Thymus (tissue), 11 donors: ENCODE results near the gene C17orf100. TPM values are rescaled to one million over a fixed set of nuclear protein-coding genes. Genes with fewer than 3 reads are reported as not detected.
"Not testable (repeated sequence)": the region's sequence is repeated elsewhere in the genome, so short reads cannot be mapped to it uniquely, and the experiment has no call there.

Experiments
- DNase-seq, 9 donors: peaks; one replicate each; pipeline ENCODE4 v3.0.0-alpha.2; 2013; ENCODE audit warnings: low spot score in 9 of 9, low read depth in 6 of 9, missing footprints in 1 of 9
- H3K27ac ChIP-seq, 2 donors: one replicate each; pipeline ENCODE4 v1.5.1; 2013; ENCODE audit warnings: control low read depth in 1 of 2, low read depth in 1 of 2, low read length in 1 of 2, mild to moderate bottlenecking in 1 of 2, moderate library complexity in 1 of 2
- H3K27me3 ChIP-seq, 2 donors: one replicate each; pipeline ENCODE4 v1.5.1; 2013; ENCODE audit warnings: low read length in 1 of 2; ENCODE audit not compliant: control insufficient read depth in 2 of 2, insufficient read depth in 1 of 2
- H3K36me3 ChIP-seq, 2 donors: one replicate each; pipeline ENCODE4 v1.5.1; 2013; ENCODE audit warnings: low read length in 1 of 2, mild to moderate bottlenecking in 1 of 2, moderate library complexity in 1 of 2; ENCODE audit not compliant: control insufficient read depth in 2 of 2, insufficient read depth in 2 of 2
- H3K4me1 ChIP-seq, 2 donors: one replicate each; pipeline ENCODE4 v1.5.1; 2013; ENCODE audit warnings: low read length in 2 of 2; ENCODE audit not compliant: control insufficient read depth in 2 of 2, insufficient read depth in 2 of 2
- H3K4me3 ChIP-seq, 2 donors: one replicate each; pipeline ENCODE4 v1.5.1; 2013; ENCODE audit warnings: low read length in 2 of 2, control low read depth in 1 of 2, mild to moderate bottlenecking in 1 of 2
- H3K9me3 ChIP-seq, 2 donors: one replicate each; pipeline ENCODE4 v1.5.1; 2013; ENCODE audit warnings: low read length in 1 of 2, mild to moderate bottlenecking in 1 of 2; ENCODE audit not compliant: control insufficient read depth in 2 of 2, insufficient read depth in 1 of 2
- WGBS: extraction: QIAGEN DNeasy Blood & Tissue Kit; methylation state at CpG from one replicate; pipeline ENCODE4 v1.1.7; 2013; 5-methylcytosine and 5-hydroxymethylcytosine counted together
- polyA plus RNA-seq: library from polyadenylated mRNA; stranded (reverse); fragments of 200-250 nt; gene quantifications from one replicate; pipeline ENCODE4 v1.2.3, GENCODE V29; 2013
- total RNA-seq: library from RNA; stranded (reverse); fragments of 120-200 nt; gene quantifications from one replicate; pipeline ENCODE4 v1.2.4, GENCODE V29; 2013
- donor health status: healthy.

C17orf100 gene
- total and polyA plus RNA-seq, 2 donors, result 0.90 to 5.2 TPM

DNA sequence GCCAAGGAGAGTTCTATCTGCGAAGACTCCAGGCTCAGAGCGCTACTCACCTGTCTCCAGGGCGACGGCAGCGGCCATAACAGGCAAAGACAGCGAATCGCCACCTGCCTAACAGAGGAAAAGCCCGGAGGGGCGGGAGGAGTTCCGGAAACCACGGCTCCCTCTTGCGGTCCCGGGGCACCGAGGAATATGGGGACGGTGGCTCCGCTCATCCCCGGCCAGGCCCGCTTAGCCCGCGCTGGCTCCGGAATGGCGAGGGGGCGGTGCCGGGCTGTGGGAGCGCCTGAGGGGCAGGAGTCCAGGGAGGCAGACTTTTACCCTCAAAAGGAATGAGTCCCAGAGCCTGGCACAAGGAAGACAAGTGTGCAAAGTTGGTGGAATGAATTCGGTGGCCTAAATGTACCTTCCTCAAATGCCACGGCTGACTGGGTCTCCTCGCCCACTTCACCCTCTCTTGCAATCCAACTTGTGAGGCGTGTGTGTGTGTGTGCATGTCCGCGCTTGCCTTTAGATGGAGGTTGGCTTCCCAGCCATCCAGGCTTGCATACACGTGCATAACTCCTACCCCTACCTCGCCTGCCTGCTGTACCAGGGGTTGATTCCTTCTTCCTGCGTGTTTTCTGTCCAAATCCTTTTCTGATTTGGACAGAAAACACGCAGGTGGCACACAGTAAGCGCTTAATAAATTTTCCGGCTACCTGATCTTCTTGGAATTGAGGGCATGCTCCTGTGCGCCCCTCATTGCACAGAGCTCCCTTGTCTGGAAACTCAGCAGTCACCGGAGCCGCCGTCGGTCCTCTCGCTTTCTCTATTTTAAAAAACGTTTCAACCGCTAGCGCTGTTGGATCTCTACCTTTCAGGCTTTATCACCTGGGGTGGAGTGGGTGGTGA lies 3.5 kb downstream of the C17orf100 start:
- no peak for DNase-seq

GRCh38 chr17:6655732-6656361 lies 4.3 kb downstream of the C17orf100 start:
- 7% methylated on average over 28 of the region's 41 CpGs for WGBS
- not testable (repeated sequence) for H3K36me3 ChIP-seq, H3K4me3 ChIP-seq, H3K9me3 ChIP-seq, DNase-seq, H3K27ac ChIP-seq
- Histone ChIP-seq H3K27me3 (peaks cover 25 to 77% of the 10 kb centered on the region in 2 donors), H3K4me1 (peaks cover 15 to 31% of the 10 kb centered on the region in 2 donors)

More for the DNA sequence above, 3.5 kb downstream of the C17orf100 start:
- Histone ChIP-seq H3K4me3 (no peak overlapping the region), H3K27ac (peak overlapping the region in 1 of 2 donors; percentile 36), H3K4me1 (peaks cover 18 to 33% of the 10 kb centered on the region in 2 donors), H3K36me3 (no peaks in the 10 kb centered on the region), H3K9me3 (peaks cover 0 to 7% of the 10 kb centered on the region in 2 donors), H3K27me3 (peaks cover 25 to 70% of the 10 kb centered on the region in 2 donors)
- 48% methylated on average over 46 of the region's 46 CpGs for WGBS

DNA sequence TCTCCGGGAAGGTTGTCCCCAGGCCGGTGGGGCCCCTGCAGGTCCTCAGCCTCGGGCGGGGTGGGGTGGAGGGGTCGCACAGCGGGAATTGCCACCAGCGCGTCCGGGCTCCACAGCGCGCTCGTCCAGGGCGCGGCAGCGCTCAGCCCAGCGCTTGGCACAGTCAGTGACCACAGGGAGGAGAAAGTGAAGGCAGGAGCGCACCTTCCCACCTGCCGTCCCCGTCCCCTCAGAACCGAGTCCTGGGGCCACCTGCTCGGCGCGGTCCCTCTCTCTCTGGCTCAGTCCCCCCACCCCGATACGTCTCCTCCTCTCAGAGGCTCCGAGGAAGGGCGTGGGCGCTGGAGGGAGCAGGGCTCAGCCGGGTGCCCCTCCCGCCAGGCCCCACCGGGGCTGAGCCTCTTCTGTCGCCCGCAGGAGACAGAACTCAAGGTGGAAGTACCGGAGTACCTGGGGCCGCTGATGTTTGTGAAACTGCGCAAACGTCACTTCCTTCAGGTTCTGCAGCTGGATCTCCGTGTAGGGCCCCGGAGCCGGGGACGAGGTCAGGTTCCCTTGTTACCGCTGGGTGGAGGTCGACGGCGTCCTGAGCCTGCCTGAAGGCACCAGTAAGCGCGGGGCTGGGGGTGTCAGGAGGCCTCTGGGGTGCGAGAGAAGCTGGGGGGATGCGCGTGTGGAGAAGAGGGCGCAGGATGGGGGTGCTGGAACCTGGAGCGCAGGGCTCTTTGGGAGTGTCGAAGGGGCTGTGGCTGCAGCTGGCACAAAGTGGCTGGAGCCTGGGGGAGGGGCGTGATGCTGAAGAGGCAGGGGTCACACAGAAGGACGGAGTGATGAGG lies 5.5 kb downstream of the C17orf100 start:
- Histone ChIP-seq H3K4me3 (peak overlapping the region; percentile 30 to 45), H3K27me3 (peaks cover 25 to 80% of the 10 kb centered on the region in 2 donors), H3K4me1 (peaks cover 14 to 30% of the 10 kb centered on the region in 2 donors)
- H3K9me3 ChIP-seq, H3K27ac ChIP-seq, H3K36me3 ChIP-seq: not testable (repeated sequence)
- DNase-seq, result peak in 3 of 9 donors; percentile 32 to 61 (median 37)
- 5% methylated on average over 53 of the region's 55 CpGs for WGBS

DNA sequence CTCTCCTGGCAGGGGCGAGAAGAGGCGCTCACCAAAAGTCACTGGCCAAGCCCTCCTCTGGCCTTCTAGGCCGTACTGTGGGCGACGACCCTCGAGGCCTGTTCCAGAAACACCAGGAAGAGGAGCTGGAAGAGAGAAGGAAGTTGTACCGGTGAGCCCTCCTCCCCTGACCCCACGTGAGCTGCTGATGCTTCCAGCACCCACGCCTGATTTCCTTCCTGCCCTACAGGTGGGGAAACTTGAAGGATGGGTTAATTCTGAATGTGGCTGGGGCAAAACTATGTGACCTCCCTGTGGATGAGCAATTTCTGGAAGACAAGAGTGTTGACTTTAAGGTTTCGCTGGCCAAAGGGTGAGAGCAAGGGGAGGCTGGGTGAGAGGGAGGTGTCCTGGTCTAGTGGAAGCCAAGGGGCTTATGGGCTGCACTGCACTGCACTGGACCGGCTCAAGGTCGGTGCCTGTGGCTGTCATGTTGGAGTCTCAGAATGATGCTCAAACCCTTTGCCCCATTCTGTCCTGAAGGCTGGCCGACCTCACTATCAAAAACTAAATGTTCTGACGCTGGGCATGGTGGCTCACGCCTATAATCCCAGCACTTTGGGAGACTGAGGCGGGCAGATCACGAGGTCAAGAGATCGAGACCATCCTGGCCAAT lies 6.2 kb downstream of the C17orf100 start:
- 72% methylated on average over 18 of the region's 18 CpGs for WGBS
- H3K27ac ChIP-seq, result no peak overlapping the region
- peaks cover 18 to 77% of the 10 kb centered on the region in 2 donors for H3K27me3 ChIP-seq
- no peaks in the 10 kb centered on the region for H3K36me3 ChIP-seq
- peaks cover 9 to 26% of the 10 kb centered on the region in 2 donors for H3K4me1 ChIP-seq
- DNase-seq, result no peak
- no peaks in the 10 kb centered on the region for H3K9me3 ChIP-seq
- H3K4me3 ChIP-seq, result peak overlapping the region; percentile 30 to 45

GRCh38 chr17:6658411-6658810 lies 6.8 kb downstream of the C17orf100 start:
- not testable (repeated sequence) for H3K4me3 ChIP-seq, H3K36me3 ChIP-seq, DNase-seq, H3K9me3 ChIP-seq, H3K27ac ChIP-seq
- Histone ChIP-seq H3K27me3 (peaks cover 16 to 71% of the 10 kb centered on the region in 2 donors), H3K4me1 (peaks cover 9 to 26% of the 10 kb centered on the region in 2 donors)
- WGBS, result 98% methylated on average over 5 of the region's 5 CpGs

GRCh38 chr17:6660101-6660500 lies 8.5 kb downstream of the C17orf100 start:
- Histone ChIP-seq H3K4me3 (no peak overlapping the region), H3K27ac (no peak overlapping the region), H3K36me3 (no peaks in the 10 kb centered on the region), H3K9me3 (no peaks in the 10 kb centered on the region), H3K27me3 (peaks cover 4 to 55% of the 10 kb centered on the region in 2 donors), H3K4me1 (peaks cover 8 to 17% of the 10 kb centered on the region in 2 donors)
- DNase-seq, result no peak
- 87% methylated on average over 9 of the region's 9 CpGs for WGBS

- no peaks in the 10 kb centered on the region for H3K9me3 ChIP-seq
- H3K4me1 ChIP-seq, result peaks cover 4 to 13% of the 10 kb centered on the region in 2 donors
- DNase-seq, result no peak
- no peak overlapping the region for H3K27ac ChIP-seq
- no peaks in the 10 kb centered on the region for H3K36me3 ChIP-seq
- H3K27me3 ChIP-seq, result peaks cover 0 to 49% of the 10 kb centered on the region in 2 donors
- H3K4me3 ChIP-seq, result no peak overlapping the region
- 4% methylated on average over 11 of the region's 11 CpGs for WGBS
Observed at GRCh38 chr17:6660805-6661463, 9.4 kb downstream of the C17orf100 start.

- Histone ChIP-seq H3K27me3 (peaks cover 0 to 50% of the 10 kb centered on the region in 2 donors), H3K9me3 (no peaks in the 10 kb centered on the region), H3K27ac (no peak overlapping the region), H3K36me3 (no peaks in the 10 kb centered on the region), H3K4me1 (peaks cover 4 to 13% of the 10 kb centered on the region in 2 donors), H3K4me3 (no peak overlapping the region)
- DNase-seq, result no peak
- 85% methylated on average over 2 of the region's 2 CpGs for WGBS
Observed at GRCh38 chr17:6661464-6661848, 9.9 kb downstream of the C17orf100 start.
